IPS DF 4.7 (cell line): ENCODE measurements around the gene CLHC1.
"Not testable (repeated sequence)": the region's sequence is repeated elsewhere in the genome, so short reads cannot be mapped to it uniquely, and the experiment has no call there.

Experiments used
- DNase-seq: peaks from one replicate; pipeline ENCODE4 v3.0.0-alpha.2; 2013; ENCODE audit warnings: low spot score; ENCODE audit errors: extremely low read depth

Gene CLHC1

DNA sequence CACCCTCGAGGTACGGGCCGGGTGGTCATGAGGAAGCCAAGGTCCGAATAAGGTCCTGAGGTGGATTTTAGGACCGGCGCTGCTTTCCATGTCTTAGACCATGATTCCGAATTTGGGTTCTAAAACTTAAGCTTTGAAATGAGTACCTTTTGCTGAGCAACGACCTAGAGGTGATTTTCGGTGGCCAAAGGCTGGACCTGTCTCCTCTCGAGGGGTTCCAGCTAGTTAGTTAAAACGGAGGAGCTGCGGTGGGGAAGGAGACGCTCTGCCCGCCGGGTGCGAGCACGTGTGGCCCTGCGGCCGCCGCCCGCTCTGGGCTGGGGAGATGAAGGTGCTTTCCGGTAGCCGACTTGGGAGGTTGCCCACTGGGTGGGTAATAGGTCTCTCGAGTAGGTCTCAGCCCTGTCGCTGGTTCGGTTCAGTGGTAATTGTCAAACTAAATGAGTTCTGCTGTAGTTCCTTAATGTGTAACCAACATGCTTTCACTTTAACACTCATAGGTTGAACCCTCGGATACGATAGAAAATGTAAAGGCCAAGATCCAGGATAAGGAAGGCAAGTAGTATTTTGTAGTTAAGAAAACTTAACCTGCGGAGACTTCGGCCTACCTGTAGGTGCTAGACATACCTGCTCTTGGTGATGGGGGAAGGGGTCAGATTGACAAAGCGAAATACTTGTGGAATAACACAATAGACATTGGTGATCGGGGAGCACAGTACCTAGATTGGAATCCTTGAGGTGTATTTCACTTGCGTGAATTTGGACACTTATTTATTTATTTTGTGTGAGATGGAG is 967 bp upstream of the CLHC1 start:
- DNase-seq: no peak

- DNase-seq: no peak
These were observed 478 bp downstream of the CLHC1 start for GRCh38 chr2:55231546-55232083.

DNA sequence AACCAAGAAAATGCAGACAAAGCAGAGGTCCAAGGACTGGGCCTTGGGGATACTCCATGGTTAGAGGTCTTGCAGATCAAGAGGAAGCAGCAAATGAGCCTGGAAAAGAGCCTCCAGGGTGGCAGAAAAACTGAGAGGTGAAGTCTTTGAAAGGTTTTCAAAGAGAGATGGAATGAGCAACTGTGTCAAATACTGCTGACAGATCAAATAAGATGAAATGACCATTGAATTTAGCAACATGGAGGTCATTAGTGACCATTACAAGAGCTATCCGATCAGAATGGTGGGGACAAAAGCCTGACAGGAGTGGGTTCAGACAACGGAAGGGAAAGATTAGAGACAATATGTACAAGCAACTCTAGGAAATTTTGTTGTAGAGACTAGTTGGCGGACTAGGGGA is 1.5 kb downstream of the CLHC1 start:
- DNase-seq: no peak

GRCh38 chr2:55229221-55229620 is 2.9 kb downstream of the CLHC1 start:
- no peak for DNase-seq

DNA sequence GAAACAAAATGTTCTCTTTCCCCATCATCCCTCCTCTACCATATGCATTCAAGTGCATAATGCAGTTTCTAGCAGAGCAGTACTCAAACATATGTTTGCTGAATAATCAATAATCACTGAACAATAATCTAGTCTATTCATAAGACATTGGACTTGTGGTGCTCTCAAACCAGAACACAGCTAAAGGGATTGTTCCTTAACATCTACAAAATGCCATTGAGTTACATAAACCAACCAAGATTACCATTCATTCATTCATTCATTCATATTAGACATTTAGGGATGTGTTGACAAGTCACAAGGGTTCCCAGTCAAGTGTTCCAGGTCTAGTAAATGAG is 3.9 kb downstream of the CLHC1 start:
- no peak for DNase-seq

DNA sequence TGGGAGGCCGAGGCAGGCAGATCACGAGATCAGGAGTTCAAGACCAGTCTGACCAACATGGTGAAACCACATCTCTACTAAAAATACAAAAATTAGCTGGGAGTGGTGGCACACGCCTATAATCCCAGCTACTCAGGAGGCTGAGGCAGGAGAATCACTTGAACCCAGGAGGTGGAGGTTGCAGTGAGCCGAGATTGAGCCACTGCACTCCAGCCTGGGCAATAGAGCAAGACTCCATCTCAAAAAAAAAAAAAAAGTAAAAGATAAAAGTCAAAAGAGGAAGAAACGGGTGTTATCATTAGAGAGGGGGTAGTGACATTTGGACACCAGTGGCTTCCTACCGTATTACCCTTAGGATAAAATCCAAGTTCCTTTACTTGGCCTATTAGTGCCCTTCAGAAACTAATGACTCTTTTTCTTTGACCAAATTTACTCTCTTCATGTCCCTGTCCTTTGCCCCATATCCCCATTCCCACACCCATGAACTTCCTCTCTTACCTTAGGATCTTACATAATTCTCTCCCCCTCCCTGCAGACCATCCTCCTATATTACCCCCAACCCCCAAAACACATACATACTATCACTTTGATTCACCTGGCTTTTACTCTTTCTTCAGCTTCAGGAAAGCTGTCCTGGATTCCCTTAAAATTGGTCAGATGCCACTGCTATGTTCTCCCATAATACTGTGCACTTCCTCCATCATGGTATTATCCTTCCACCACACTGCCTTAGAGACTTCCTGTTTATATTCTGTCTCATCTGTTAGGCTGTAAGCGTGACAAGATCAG is 4.5 kb downstream of the CLHC1 start:
- not testable (repeated sequence) for DNase-seq

DNA sequence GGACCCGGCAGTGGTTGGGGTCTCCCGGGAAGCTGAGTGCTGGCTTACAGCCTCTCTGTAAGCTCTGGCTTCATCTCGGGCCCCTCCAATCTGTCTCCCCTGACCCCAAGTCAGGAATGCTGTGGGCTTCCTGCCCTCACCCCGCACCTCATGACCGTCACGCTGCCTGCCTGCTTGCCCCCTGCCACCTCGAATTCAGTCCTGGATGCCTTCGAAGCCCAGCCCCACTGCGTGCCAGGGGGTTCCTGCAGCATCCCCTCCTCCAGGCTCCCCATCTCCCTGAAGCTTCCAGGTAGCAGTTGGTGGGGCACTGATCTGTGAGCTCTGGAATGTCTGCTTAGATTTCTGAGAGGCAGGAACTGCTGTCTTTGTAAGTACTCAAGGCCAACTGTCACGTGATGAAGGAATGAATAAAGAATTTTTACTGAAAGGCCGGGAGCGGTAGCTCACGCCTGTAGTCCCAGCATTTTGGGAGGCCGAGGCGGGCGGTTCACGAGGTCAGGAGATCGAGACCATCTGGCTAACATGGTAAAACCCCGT is 6.5 kb downstream of the CLHC1 start:
- DNase-seq: no peak

DNA sequence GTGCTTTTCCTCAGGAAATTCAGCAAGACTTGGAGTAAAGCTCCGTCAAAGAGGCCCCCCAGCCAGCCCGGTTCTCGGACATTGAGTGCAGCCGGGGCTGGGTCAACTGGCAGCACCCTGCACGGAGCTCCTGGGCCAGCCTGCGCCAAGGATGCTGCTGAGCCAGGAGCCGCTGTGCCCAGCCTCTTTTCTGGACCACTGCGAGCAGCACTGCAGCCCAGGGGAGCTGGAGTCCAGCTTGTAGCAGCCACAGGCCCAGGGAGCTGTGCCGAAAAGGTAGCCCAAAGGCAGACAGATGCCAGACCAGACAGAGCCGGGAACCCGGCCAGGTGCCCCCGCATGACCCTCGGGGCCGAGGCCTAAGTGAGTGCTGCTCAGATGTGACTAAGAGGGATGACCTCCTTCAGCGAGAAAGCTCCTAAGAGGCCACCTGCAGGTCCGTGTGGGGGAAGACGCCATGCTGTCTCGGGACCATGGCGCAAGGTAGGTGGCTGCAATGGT is 7.3 kb downstream of the CLHC1 start:
- DNase-seq: no peak

DNA sequence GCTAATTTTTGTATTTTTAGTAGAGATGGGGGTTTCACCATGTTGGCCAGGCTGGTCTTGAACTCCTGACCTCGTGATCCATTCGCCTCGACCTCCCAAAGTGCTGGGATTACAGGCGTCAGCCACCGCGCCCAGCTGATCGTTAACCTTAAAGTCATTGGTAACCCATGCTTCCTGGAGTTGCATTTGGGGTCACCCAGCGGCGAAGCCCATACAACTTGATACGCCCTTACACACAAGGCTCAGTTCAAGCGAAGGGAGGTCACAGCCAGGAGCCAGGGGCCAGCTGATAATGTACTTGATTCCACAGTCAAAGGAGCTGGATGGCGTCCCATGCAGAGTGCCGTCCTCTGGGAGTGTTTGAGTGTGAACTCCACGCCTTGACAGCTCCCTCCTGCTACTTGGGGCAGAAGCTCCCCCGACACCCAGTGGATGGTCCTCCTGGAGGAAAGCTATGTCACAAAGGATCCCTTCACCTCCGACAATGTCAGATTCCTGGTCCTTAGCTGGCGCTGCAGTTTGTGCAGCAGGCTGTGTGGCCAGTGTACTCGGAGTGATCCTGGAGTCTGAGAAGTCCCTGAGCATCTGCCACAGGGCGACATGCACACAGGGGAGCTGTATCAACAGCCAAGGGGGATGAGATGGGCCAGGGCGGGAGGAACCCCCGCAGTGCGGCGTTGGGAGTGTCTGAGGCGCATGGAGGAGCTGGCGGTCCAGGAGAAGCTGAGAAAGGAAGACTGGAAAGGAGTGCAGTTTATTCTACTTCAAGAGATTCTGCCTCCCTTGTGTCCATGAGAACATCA is 7.9 kb downstream of the CLHC1 start:
- no peak for DNase-seq

GRCh38 chr2:55213822-55214221 is 18.3 kb downstream of the CLHC1 start:
- no peak for DNase-seq

DNA sequence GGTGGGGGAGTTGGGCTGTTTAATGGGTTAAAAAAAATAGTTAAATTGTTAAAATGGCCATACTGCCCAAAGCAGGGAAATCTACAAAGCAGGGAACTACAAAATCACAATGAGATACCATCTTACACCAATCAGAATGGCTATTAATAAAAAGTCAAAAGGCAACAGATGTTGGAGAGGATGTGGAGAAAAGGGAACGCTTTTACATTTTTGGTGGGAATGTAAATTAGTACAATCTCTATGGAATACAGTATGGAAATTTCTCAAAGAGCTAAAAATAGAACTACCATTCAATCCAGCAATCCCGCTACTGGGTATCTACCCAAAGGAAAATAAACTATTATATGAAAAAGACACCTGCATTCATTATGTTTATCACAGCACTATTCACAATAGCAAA is 27.1 kb downstream of the CLHC1 start:
- DNase-seq: no peak

- DNase-seq: no peak
These were observed 27.6 kb downstream of the CLHC1 start for GRCh38 chr2:55204536-55204935.

- no peak for DNase-seq
These were observed 31.7 kb downstream of the CLHC1 start for GRCh38 chr2:55200416-55200815.

- DNase-seq: no peak
These were observed 35.6 kb downstream of the CLHC1 start for GRCh38 chr2:55196526-55196925.

DNA sequence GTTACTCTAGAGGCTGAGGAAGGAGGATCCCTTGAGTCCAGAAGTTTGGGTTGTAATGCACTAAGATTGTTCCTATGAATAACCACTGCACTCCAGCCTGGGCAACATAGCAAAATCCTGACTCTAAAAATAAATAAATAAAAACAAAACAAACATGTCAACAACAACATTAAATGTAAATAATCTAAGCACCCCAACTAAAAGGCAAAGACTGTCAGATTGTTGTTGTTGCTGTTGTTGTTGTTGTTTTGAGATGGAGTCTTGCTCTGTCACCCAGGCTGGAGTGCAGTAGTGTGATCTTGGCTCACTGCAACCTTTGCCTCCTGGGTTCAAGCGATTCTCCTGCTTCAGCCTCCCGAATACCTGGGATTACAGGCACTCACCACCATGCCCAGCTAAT is 40.2 kb downstream of the CLHC1 start:
- DNase-seq: not testable (repeated sequence)

GRCh38 chr2:55186837-55187236 is 45.3 kb downstream of the CLHC1 start:
- DNase-seq: not testable (repeated sequence)

DNA sequence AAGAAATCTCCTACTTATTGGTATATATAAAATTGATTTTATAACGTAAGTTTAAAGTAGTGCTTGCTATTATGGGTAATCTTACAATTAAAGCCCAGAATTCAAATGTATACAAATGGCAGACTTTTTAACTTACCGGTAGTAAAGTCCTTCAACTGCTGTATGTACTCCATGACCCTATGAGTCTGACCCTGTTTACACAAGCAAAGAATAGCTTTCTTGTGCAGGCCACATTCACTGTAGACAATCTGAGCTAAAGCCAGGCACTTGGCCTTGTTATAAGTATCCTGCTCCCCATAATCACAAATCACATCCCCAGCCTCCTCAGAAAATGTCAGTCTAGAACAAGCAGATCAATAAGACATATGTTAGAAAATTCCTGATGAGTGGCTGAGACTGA is 51.7 kb downstream of the CLHC1 start:
- no peak for DNase-seq

DNA sequence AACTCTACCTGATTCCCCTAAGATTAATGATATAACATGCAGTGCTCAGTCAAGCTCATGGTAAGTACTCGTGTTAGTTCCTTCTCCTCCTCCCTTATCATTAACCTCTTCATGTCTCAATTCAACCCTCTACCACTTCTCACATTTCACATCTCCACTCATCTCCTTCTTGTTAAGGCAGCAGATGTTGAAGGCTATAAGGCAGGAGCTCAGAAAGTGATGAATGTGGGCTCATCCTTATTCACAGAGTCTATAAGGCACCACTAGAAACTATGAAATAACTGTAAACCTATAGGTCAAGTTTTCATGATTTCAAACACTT is 56.0 kb downstream of the CLHC1 start:
- no peak for DNase-seq

DNA sequence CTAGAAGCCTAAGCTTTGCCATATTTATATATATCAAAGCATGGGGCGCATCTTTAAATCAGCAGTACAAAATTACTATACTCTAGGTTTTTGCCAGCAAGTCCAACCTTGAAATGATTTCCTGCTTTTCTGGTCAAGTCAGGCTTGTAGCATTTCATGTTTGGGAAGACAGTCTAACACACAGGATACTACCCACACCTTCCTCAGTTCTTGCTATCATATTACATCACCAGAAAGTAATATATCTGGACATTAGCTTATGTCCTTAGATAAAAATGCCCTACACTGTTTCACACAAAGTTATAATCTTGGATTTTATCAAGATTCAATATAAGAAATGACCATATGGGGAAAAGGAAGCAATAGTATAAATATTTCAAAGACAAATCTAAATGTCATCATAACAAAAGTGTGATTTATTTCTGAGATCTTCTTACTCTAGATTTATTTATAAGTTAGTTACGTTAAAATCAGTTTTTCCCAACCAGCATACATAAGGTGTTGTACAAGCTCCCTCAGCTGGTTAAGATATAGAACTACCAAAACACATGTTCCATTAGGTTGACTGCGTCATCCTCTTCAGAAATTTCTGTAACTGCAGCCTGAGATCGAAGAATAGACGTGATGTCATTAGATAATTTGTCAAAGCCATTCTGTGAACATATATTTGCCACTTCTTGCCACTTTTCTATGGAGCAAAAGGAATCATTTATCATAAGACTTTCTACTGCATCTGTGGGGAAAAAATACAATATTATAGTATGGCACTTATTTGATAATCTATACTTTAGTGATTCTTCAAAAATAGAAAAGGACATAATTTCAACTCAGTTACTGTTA is 56.6 kb downstream of the CLHC1 start:
- DNase-seq: no peak

DNA sequence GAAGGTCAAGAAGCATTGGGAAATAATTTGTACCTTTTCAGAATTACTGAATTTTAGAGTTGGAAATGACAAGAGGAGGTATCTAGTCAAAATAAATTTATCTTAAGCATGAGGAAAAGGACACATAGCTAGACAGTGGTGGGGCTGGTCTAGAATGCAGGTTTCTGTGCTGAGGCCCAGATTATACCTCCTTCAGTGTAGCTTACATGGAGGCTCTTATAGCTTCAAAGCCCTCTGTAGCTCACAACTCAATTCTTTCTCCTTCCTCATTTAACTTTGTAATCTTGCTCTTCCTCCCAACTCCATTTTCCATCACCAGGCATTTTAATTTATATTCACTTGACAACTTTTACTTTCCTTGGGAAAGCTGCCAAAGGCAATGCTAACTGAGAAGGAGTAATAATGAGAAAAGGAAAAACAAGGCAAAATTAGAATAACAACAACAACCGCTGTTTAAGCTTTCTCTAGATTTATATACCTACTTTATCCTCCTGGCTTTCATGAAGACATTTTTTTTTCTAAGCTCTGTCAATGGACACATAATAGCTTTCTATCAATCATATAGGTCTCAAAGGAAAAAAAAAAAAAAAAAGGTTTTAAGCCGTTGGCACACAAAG is 58.5 kb downstream of the CLHC1 start:
- no peak for DNase-seq
